ENCODE results near the gene VWC2L. TPM values are rescaled to one million over a fixed set of nuclear protein-coding genes. Genes with fewer than 3 reads are reported as not detected.

VWC2L gene
- total RNA-seq, 1 experiment from 2014 or later = not detected

DNA sequence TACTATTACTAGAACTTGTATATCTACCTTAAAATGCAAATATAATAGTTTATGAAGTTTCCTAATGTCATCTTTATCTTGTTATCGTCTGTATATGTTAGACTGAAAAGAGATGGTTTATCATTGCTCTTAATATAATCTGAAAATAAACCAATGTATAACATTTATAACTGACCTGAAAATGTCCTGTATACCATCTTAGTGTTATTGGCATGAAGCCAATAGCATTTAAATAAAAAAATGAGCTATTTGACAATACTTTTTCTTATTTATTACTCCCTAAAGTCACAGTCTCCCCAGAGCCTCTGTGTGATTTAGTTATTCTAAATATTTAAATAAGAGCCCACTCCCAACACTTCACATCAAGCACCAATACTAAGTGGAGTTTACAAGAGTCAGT is 1.8 kb downstream of the VWC2L start:
- ChIA-PET CTCF (no interaction called here), POLR2A (no interaction called here)
- DNase-seq (ENCODE audit: low spot score) (no peak), ATAC-seq (no peak)
- H3K36me3 Mint-ChIP-seq = no peaks in the 10 kb centered on the region
- TF ChIP-seq ZNF219 (CRISPR knock-in tag; IDR thresholded peaks at IDR 0.05; ENCODE audit: borderline replicate concordance) (no peak), ETV6 (CRISPR knock-in tag; IDR thresholded peaks at IDR 0.05) (no peak), IRF2 (CRISPR knock-in tag; IDR thresholded peaks at IDR 0.05; ENCODE audit: borderline replicate concordance, low read depth) (no peak), NR2C2 (CRISPR knock-in tag; IDR thresholded peaks at IDR 0.05) (no peak), TP53 (CRISPR knock-in tag; IDR thresholded peaks at IDR 0.05) (no peak), SMAD3 (CRISPR knock-in tag; IDR thresholded peaks at IDR 0.05; ENCODE audit: borderline replicate concordance) (no peak), SOX15 (CRISPR knock-in tag; IDR thresholded peaks at IDR 0.05) (no peak), ATF3 (CRISPR knock-in tag; conservative IDR thresholded peaks at IDR 0.05) (no peak), ATF1 (CRISPR knock-in tag; IDR thresholded peaks at IDR 0.05) (no peak), CBFB (CRISPR knock-in tag; IDR thresholded peaks at IDR 0.05; ENCODE audit: low read depth) (no peak), JAZF1 (CRISPR knock-in tag; IDR thresholded peaks at IDR 0.05) (no peak), AR (CRISPR knock-in tag; IDR thresholded peaks at IDR 0.05) (no peak), ZNF423 (CRISPR knock-in tag; IDR thresholded peaks at IDR 0.05) (no peak), MAX (CRISPR knock-in tag; IDR thresholded peaks at IDR 0.05) (no peak)
- TF ChIP-seq, protein P1, sequence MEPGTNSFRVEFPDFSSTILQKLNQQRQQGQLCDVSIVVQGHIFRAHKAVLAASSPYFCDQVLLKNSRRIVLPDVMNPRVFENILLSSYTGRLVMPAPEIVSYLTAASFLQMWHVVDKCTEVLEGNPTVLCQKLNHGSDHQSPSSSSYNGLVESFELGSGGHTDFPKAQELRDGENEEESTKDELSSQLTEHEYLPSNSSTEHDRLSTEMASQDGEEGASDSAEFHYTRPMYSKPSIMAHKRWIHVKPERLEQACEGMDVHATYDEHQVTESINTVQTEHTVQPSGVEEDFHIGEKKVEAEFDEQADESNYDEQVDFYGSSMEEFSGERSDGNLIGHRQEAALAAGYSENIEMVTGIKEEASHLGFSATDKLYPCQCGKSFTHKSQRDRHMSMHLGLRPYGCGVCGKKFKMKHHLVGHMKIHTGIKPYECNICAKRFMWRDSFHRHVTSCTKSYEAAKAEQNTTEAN (CRISPR knock-in tag; IDR thresholded peaks at IDR 0.05) = no peak
- H3K27ac Mint-ChIP-seq = no peak overlapping the region
- H3K27me3 Mint-ChIP-seq (ENCODE audit: low read depth) = no peaks in the 10 kb centered on the region
- H3K9me3 Mint-ChIP-seq = no peaks in the 10 kb centered on the region
- no peak overlapping the region for H3K4me3 Mint-ChIP-seq
- H3K4me1 Mint-ChIP-seq = peaks cover 5% of the 10 kb centered on the region; the same call in 1 of the 2 replicates

DNA sequence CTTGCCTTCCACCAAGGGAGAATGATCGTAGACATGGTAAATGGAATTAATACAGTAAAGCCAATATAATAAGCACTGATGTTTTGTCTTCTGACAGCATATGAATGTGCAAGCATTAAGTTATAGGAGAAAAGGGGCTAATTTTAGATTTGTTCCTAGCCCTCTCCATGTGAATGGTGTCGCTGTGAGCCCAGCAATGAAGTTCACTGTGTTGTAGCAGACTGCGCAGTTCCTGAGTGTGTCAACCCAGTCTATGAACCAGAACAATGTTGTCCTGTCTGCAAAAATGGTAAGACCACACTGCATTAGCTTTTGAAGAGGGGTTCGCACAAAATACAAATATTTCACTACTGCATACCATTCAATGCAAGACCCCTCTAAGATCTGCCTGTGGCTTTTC is 25.6 kb downstream of the VWC2L start:
- H3K4me3 Mint-ChIP-seq = no peak overlapping the region
- POLR2A ChIA-PET = no interaction called here
- H3K4me1 Mint-ChIP-seq = no peaks in the 10 kb centered on the region
- no peaks in the 10 kb centered on the region for H3K27me3 Mint-ChIP-seq (ENCODE audit: low read depth)
- no peak overlapping the region for H3K27ac Mint-ChIP-seq
- DNase-seq (ENCODE audit: low spot score) = no peak
- ATAC-seq = no peak
- CTCF ChIA-PET = no interaction called here
- H3K36me3 Mint-ChIP-seq = no peaks in the 10 kb centered on the region
- H3K9me3 Mint-ChIP-seq = no peaks in the 10 kb centered on the region
- TF ChIP-seq, protein P2, sequence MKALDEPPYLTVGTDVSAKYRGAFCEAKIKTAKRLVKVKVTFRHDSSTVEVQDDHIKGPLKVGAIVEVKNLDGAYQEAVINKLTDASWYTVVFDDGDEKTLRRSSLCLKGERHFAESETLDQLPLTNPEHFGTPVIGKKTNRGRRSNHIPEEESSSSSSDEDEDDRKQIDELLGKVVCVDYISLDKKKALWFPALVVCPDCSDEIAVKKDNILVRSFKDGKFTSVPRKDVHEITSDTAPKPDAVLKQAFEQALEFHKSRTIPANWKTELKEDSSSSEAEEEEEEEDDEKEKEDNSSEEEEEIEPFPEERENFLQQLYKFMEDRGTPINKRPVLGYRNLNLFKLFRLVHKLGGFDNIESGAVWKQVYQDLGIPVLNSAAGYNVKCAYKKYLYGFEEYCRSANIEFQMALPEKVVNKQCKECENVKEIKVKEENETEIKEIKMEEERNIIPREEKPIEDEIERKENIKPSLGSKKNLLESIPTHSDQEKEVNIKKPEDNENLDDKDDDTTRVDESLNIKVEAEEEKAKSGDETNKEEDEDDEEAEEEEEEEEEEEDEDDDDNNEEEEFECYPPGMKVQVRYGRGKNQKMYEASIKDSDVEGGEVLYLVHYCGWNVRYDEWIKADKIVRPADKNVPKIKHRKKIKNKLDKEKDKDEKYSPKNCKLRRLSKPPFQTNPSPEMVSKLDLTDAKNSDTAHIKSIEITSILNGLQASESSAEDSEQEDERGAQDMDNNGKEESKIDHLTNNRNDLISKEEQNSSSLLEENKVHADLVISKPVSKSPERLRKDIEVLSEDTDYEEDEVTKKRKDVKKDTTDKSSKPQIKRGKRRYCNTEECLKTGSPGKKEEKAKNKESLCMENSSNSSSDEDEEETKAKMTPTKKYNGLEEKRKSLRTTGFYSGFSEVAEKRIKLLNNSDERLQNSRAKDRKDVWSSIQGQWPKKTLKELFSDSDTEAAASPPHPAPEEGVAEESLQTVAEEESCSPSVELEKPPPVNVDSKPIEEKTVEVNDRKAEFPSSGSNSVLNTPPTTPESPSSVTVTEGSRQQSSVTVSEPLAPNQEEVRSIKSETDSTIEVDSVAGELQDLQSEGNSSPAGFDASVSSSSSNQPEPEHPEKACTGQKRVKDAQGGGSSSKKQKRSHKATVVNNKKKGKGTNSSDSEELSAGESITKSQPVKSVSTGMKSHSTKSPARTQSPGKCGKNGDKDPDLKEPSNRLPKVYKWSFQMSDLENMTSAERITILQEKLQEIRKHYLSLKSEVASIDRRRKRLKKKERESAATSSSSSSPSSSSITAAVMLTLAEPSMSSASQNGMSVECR (CRISPR knock-in tag; IDR thresholded peaks at IDR 0.05; ENCODE audit: borderline replicate concordance) = no peak
- no peak for TF ChIP-seq ATF1 (CRISPR knock-in tag; IDR thresholded peaks at IDR 0.05)
- TF ChIP-seq, protein P3, sequence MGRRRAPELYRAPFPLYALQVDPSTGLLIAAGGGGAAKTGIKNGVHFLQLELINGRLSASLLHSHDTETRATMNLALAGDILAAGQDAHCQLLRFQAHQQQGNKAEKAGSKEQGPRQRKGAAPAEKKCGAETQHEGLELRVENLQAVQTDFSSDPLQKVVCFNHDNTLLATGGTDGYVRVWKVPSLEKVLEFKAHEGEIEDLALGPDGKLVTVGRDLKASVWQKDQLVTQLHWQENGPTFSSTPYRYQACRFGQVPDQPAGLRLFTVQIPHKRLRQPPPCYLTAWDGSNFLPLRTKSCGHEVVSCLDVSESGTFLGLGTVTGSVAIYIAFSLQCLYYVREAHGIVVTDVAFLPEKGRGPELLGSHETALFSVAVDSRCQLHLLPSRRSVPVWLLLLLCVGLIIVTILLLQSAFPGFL (CRISPR knock-in tag; IDR thresholded peaks at IDR 0.05; ENCODE audit: borderline replicate concordance) = no peak
- TF ChIP-seq, protein P1 (CRISPR knock-in tag; IDR thresholded peaks at IDR 0.05) = no peak
- no peak for TF ChIP-seq JUN (CRISPR knock-in tag; IDR thresholded peaks at IDR 0.05)
- TF ChIP-seq, protein P4, sequence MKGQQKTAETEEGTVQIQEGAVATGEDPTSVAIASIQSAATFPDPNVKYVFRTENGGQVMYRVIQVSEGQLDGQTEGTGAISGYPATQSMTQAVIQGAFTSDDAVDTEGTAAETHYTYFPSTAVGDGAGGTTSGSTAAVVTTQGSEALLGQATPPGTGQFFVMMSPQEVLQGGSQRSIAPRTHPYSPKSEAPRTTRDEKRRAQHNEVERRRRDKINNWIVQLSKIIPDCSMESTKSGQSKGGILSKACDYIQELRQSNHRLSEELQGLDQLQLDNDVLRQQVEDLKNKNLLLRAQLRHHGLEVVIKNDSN (CRISPR knock-in tag; IDR thresholded peaks at IDR 0.05) = no peak
- TF ChIP-seq ATF2 (CRISPR knock-in tag; IDR thresholded peaks at IDR 0.05; ENCODE audit: borderline replicate concordance, low read depth) = no peak
